ENCODE results near the gene TMEM269. TPM values are rescaled to one million over a fixed set of nuclear protein-coding genes. Genes with fewer than 3 reads are reported as not detected.

TMEM269 gene
- under 1 TPM; 0.16 to 0.20 TPM for total RNA-seq
- not detected for polyA plus RNA-seq

DNA sequence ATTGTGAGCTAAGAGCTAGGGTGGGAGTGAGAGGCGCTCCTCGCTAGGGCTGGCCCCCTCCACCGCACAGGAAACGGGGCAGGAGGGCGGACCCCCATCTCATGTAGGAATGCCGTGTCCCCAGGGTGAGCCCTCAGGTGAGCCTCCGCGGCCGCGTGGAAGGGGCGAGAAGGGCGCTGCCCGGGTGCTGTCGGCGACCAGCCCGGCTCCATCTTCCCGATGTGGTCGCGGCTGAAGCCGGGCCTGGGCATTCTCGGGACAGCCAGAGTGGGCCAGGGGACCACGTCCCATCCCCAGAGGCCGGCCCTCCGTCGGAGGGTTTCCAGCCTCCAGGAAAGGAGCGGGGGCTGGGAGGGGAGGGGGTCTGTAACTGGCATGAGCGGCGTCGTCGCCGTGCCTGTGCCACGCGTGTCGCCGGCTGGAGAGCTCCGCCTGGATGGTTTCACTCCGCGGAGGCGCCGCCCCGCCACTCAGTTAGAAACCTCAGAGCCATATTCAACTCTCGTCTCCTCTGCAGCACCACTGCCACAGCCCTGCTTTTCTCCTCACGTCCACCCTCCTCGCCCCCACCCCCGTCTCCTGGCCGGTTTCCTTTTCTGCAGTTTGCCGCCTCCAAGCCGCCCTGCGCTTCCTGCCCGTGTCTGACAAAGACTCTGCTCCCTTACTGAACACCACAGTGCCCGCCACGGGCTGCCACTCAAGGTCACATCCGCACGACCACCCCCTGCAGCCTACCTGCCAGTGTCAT lies at the start of gene TMEM269:
Gene TMEM269 (plus strand): TSS at position 46 of the 748 bp plus-strand sequence. CDS start 4,903 bp downstream, outside the sequence.
- CTCF ChIA-PET, result interaction anchor here (1.0 kb wide), 1 partner anchor 22 kb away, joined by 3 read pairs; no protein-coding TSS in a partner anchor
- peak within 1 kb of the TSS; percentile 45 for H3K4me3 ChIP-seq (ENCODE audit: low read length)

GRCh38 chr1:42735056-42735455 lies 49.7 kb upstream of the TMEM269 start:
- Histone ChIP-seq H3K27ac (ENCODE audit: low read depth, low read length) (no peak overlapping the region), H3K4me1 (ENCODE audit: insufficient read depth, low read length) (peaks cover 3% of the 10 kb centered on the region), H3K9me3 (ENCODE audit: low read length) (no peaks in the 10 kb centered on the region), H3K27me3 (ENCODE audit: insufficient read depth, low read length, poor library complexity, severe bottlenecking) (no peaks in the 10 kb centered on the region), H3K36me3 (ENCODE audit: insufficient read depth, low read length) (no peaks in the 10 kb centered on the region), H3K4me3 (ENCODE audit: low read length) (no peak overlapping the region)
- H3K4me1 Mint-ChIP-seq, result peaks cover 0 to 7% (median 2%) of the 10 kb centered on the region in 3 donors
- no peaks in the 10 kb centered on the region for H3K36me3 Mint-ChIP-seq
- DNase-seq, result no peak
- ChIA-PET POLR2A (interaction anchor here (0.6 kb wide), 1 partner anchor 13 kb away, joined by 5 read pairs; no protein-coding TSS in a partner anchor), CTCF (no interaction called here)
- no peaks in the 10 kb centered on the region for H3K9me3 Mint-ChIP-seq
- no peak overlapping the region for H3K27ac Mint-ChIP-seq
- no peak overlapping the region for H3K4me3 Mint-ChIP-seq
- peaks cover 0 to 3% of the 10 kb centered on the region in 2 donors for H3K27me3 Mint-ChIP-seq

More for the DNA sequence above, at the start of gene TMEM269:
- Mint-ChIP-seq H3K27me3 (peaks cover 0 to 4% of the 10 kb centered on the region in 2 donors), H3K4me3 (peak within 1 kb of the TSS; percentile 83 to 91 (median 87)), H3K4me1 (peaks cover 11 to 23% (median 11%) of the 10 kb centered on the region in 3 donors), H3K27ac (peak within 1 kb of the TSS; percentile 23 to 88 (median 74)), H3K9me3 (no peaks in the 10 kb centered on the region), H3K36me3 (peaks cover 0 to 25% (median 6%) of the 10 kb centered on the region in 3 donors)
- Histone ChIP-seq H3K36me3 (ENCODE audit: insufficient read depth, low read length) (peaks cover 8% of the 10 kb centered on the region), H3K4me1 (ENCODE audit: insufficient read depth, low read length) (peaks cover 13% of the 10 kb centered on the region), H3K9me3 (ENCODE audit: low read length) (no peaks in the 10 kb centered on the region), H3K27ac (ENCODE audit: low read depth, low read length) (no peak within 1 kb of the TSS), H3K27me3 (ENCODE audit: insufficient read depth, low read length, poor library complexity, severe bottlenecking) (no peaks in the 10 kb centered on the region)
- DNase-seq, result peak; percentile 9 to 63 (median 26)
- POLR2A ChIA-PET, result interaction anchor here (0.7 kb wide), 1 partner anchor 18 kb away, joined by 3 read pairs; the partner anchor contains the start of genes C1orf50 and P3H1

DNA sequence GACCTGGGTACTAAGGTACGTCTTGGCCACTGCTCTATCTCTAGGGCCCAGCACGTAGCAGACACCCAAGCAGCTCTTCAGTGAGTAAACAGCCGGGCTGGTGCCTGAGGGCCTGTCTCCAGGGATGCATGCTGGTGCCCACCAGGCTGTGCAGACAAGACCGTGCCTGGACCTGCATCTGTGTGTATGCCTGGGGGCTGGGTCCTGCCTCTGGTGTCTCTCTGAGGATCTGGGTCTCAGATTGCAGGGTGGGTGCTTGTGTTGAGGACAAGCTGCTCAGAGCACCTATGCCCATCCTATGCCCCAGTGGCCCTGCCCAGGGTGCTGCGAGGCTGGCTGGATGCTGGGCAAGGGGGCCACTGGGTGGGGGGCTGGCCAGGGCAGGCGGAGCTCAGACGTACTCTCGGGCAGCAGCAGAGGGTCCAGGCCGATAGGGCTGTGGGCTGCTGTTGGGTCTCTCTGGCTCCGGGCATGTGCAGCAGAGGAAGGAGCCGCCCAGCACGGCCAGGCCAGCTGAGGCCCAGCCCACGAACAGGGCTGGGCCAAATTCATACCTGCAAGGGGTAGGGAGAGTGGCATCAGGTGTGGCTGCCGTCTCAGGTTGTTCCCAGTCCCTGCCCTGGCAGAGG lies 49.2 kb upstream of the TMEM269 start:
- CTCF ChIA-PET, result interaction anchor here (1.0 kb wide), 1 partner anchor 11 kb away, joined by 3 read pairs; no protein-coding TSS in a partner anchor
- H3K36me3 ChIP-seq (ENCODE audit: insufficient read depth, low read length), result no peaks in the 10 kb centered on the region
- H3K9me3 ChIP-seq (ENCODE audit: low read length), result no peaks in the 10 kb centered on the region
- no peak overlapping the region for H3K4me3 ChIP-seq (ENCODE audit: low read length)
- no peaks in the 10 kb centered on the region for H3K36me3 Mint-ChIP-seq
- no peak overlapping the region for H3K4me3 Mint-ChIP-seq
- H3K27ac Mint-ChIP-seq, result no peak overlapping the region
- no peaks in the 10 kb centered on the region for H3K27me3 ChIP-seq (ENCODE audit: insufficient read depth, low read length, poor library complexity, severe bottlenecking)
- peaks cover 3% of the 10 kb centered on the region for H3K4me1 ChIP-seq (ENCODE audit: insufficient read depth, low read length)
- no peak overlapping the region for H3K27ac ChIP-seq (ENCODE audit: low read depth, low read length)
- H3K4me1 Mint-ChIP-seq, result peaks cover 0 to 7% (median 2%) of the 10 kb centered on the region in 3 donors
- POLR2A ChIA-PET, result interaction anchor here (0.6 kb wide), 1 partner anchor 13 kb away, joined by 5 read pairs; no protein-coding TSS in a partner anchor
- DNase-seq, result no peak
- H3K9me3 Mint-ChIP-seq, result no peaks in the 10 kb centered on the region
- H3K27me3 Mint-ChIP-seq, result peaks cover 0 to 3% of the 10 kb centered on the region in 2 donors

GRCh38 chr1:42736152-42736551 lies 48.6 kb upstream of the TMEM269 start:
- no peak for DNase-seq

DNA sequence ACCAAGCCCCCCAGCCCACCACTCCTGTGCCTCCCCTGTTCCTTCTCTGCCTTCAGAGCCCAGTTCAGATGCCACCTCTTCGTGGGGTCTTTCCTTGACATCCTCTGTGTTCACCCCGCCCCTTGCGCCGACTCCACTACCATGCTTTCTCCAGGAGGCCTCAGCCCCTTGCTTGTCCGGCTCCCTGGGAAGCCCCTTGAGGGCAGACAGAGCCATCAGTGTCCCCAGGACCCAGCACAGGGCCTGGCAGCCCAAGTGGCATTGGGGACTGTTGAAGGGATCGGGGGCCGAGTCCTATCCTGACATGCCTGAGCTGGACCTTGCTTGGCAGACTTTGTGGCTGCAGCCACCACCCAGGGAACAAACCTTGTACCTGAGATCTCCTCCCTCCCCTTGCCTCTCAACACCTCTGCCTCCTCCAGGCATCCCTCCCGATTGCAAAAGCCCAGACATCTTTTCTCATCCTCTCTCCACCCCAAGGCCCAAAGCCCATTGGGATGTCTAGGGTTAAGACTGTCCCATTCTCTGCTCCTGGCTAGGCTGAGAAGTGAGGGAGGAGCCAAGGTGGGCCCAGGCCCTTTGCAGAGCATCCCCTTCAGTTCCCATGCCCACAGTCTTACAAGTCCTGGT lies 48.1 kb upstream of the TMEM269 start:
- Mint-ChIP-seq H3K4me1 (peaks cover 0 to 7% (median 2%) of the 10 kb centered on the region in 3 donors), H3K27ac (peak overlapping the region in 2 of 8 donors; percentile 75 to 76), H3K9me3 (no peaks in the 10 kb centered on the region), H3K36me3 (no peaks in the 10 kb centered on the region), H3K27me3 (peaks cover 0 to 3% of the 10 kb centered on the region in 2 donors), H3K4me3 (no peak overlapping the region)
- ChIA-PET POLR2A (no interaction called here), CTCF (interaction anchor here (1.0 kb wide), 1 partner anchor 10 kb away, joined by 3 read pairs; no protein-coding TSS in a partner anchor)
- Histone ChIP-seq H3K9me3 (ENCODE audit: low read length) (no peaks in the 10 kb centered on the region), H3K4me1 (ENCODE audit: insufficient read depth, low read length) (peaks cover 3% of the 10 kb centered on the region), H3K27ac (ENCODE audit: low read depth, low read length) (no peak overlapping the region), H3K27me3 (ENCODE audit: insufficient read depth, low read length, poor library complexity, severe bottlenecking) (no peaks in the 10 kb centered on the region), H3K4me3 (ENCODE audit: low read length) (no peak overlapping the region), H3K36me3 (ENCODE audit: insufficient read depth, low read length) (no peaks in the 10 kb centered on the region)
- no peak for DNase-seq

More at GRCh38 chr1:42736152-42736551, 48.6 kb upstream of the TMEM269 start:
- CTCF ChIA-PET, result interaction anchor here (1.0 kb wide), 1 partner anchor 11 kb away, joined by 3 read pairs; no protein-coding TSS in a partner anchor
- H3K27ac ChIP-seq (ENCODE audit: low read depth, low read length), result no peak overlapping the region
- Mint-ChIP-seq H3K27me3 (peaks cover 0 to 3% of the 10 kb centered on the region in 2 donors), H3K4me1 (peaks cover 0 to 7% (median 2%) of the 10 kb centered on the region in 3 donors), H3K36me3 (no peaks in the 10 kb centered on the region), H3K9me3 (no peaks in the 10 kb centered on the region), H3K4me3 (no peak overlapping the region), H3K27ac (no peak overlapping the region)
- H3K4me1 ChIP-seq (ENCODE audit: insufficient read depth, low read length), result peaks cover 3% of the 10 kb centered on the region
- H3K36me3 ChIP-seq (ENCODE audit: insufficient read depth, low read length), result no peaks in the 10 kb centered on the region
- no peaks in the 10 kb centered on the region for H3K9me3 ChIP-seq (ENCODE audit: low read length)
- no peak overlapping the region for H3K4me3 ChIP-seq (ENCODE audit: low read length)
- no peaks in the 10 kb centered on the region for H3K27me3 ChIP-seq (ENCODE audit: insufficient read depth, low read length, poor library complexity, severe bottlenecking)
- POLR2A ChIA-PET, result no interaction called here

DNA sequence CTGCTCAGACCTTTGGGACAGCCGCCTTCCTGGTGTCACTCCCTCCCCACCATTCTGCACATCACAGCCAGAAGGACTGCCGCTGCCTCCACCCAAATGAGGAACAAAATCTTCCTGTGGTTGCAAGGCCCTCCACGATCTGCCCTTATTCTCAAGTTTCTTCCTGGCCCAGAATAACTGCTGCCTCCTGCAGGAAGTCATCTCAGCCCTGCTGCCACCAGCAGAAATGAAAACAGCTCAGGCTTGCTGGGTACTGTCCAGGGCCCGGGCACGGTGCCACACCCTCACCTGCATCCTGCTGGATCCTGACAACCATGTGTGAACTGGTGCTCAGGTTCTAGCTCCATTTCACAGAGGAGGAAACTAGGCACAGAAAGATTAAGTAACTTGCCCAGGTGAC lies 47.5 kb upstream of the TMEM269 start:
- Histone ChIP-seq H3K27me3 (ENCODE audit: insufficient read depth, low read length, poor library complexity, severe bottlenecking) (no peaks in the 10 kb centered on the region), H3K36me3 (ENCODE audit: insufficient read depth, low read length) (no peaks in the 10 kb centered on the region), H3K4me3 (ENCODE audit: low read length) (no peak overlapping the region), H3K9me3 (ENCODE audit: low read length) (no peaks in the 10 kb centered on the region), H3K27ac (ENCODE audit: low read depth, low read length) (no peak overlapping the region), H3K4me1 (ENCODE audit: insufficient read depth, low read length) (peaks cover 3% of the 10 kb centered on the region)
- Mint-ChIP-seq H3K36me3 (no peaks in the 10 kb centered on the region), H3K9me3 (no peaks in the 10 kb centered on the region), H3K4me1 (peaks cover 0 to 7% (median 2%) of the 10 kb centered on the region in 3 donors), H3K27ac (peak overlapping the region in 4 of 8 donors; percentile 24 to 76 (median 58)), H3K27me3 (peaks cover 0 to 3% of the 10 kb centered on the region in 2 donors), H3K4me3 (no peak overlapping the region)
- DNase-seq, result no peak
- ChIA-PET POLR2A (no interaction called here), CTCF (no interaction called here)

GRCh38 chr1:42737986-42738677 lies 46.7 kb upstream of the TMEM269 start:
- no peaks in the 10 kb centered on the region for H3K36me3 Mint-ChIP-seq
- no peaks in the 10 kb centered on the region for H3K9me3 ChIP-seq (ENCODE audit: low read length)
- no peaks in the 10 kb centered on the region for H3K27me3 ChIP-seq (ENCODE audit: insufficient read depth, low read length, poor library complexity, severe bottlenecking)
- ChIA-PET CTCF (no interaction called here), POLR2A (no interaction called here)
- no peak overlapping the region for H3K4me3 Mint-ChIP-seq
- no peaks in the 10 kb centered on the region for H3K9me3 Mint-ChIP-seq
- no peak overlapping the region for H3K4me3 ChIP-seq (ENCODE audit: low read length)
- no peak for DNase-seq
- H3K36me3 ChIP-seq (ENCODE audit: insufficient read depth, low read length), result no peaks in the 10 kb centered on the region
- H3K4me1 Mint-ChIP-seq, result peaks cover 0 to 7% (median 2%) of the 10 kb centered on the region in 3 donors
- peaks cover 0 to 3% of the 10 kb centered on the region in 2 donors for H3K27me3 Mint-ChIP-seq
- no peak overlapping the region for H3K27ac ChIP-seq (ENCODE audit: low read depth, low read length)
- H3K27ac Mint-ChIP-seq, result peak overlapping the region in 1 of 8 donors; percentile 50
- H3K4me1 ChIP-seq (ENCODE audit: insufficient read depth, low read length), result peaks cover 3% of the 10 kb centered on the region

Measured in CD8-positive, alpha-beta memory T cell (primary cell).